ENCODE data around the gene USP48.
"Not testable (repeated sequence)": the region's sequence is repeated elsewhere in the genome, so short reads cannot be mapped to it uniquely, and the experiment has no call there.

The USP48 gene

DNA sequence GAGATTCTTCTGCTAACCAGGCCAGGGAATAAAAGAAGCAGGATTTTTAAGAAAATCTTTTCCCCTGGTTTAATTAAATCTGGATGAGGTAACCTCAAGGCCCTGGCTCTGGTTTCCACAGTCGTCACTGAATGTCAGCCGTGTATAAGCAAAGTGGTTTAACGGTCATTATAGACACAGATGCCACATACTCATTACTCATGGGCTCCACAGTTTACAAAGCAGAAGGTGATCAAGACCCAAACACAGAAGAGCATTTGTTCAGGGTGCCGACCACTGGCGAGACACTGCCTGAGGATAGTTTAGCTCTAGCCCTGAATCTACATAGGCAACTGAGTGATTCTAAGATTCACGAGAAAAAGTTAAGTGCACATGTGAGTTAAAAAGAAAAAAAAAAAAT, 86.0 kb downstream of the USP48 start:
- peaks cover 12% of the 10 kb centered on the region for H3K4me1 Mint-ChIP-seq
- H3K4me3 Mint-ChIP-seq: no peak overlapping the region
- no peak for DNase-seq
- H3K27me3 Mint-ChIP-seq: no peaks in the 10 kb centered on the region
- CTCF ChIA-PET: no interaction called here
- peaks cover 47% of the 10 kb centered on the region for H3K36me3 Mint-ChIP-seq
- H3K27ac Mint-ChIP-seq: no peak overlapping the region
- H3K9me3 Mint-ChIP-seq: no peaks in the 10 kb centered on the region

DNA sequence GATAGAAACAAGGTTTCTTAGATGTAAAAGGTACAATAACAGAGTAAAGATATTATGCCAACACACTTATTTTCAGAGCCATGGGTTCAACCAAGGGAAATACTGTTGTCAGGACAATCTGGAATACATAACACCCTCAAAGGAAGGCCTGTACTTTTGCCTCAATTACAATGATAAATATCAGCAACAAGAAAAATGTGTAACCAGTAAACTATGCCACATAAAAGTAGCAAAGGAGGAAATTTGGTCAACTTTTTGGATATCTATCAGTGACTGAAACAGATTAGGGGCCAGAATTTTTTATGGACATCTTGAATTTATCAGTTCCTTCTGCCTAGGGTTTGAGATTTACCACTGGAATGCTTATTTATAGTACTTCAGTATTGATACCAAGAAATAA, 89.2 kb downstream of the USP48 start:
- H3K36me3 Mint-ChIP-seq: peaks cover 51% of the 10 kb centered on the region

DNA sequence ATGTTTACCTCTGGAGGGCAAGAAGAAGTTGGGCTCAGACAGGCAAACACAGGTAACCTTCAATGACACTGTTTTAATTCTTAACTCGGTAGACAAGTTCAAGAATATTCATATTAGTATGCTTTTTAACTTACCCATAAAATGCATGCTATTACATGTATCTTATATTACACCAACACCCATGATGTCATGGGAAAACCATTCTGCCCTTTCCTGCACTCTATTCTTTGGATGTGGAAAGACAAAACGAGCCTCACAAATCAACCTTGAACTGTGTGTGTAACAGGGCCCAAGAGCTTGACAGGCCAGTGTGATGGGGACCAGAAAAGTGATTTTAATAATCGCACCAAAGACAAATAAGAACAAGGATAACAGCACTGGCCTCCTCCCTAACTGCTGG, 91.2 kb downstream of the USP48 start:
- no peak for DNase-seq
- H3K27me3 Mint-ChIP-seq: no peaks in the 10 kb centered on the region

More for the DNA sequence above, 89.2 kb downstream of the USP48 start:
- Mint-ChIP-seq H3K4me1 (peaks cover 5% of the 10 kb centered on the region), H3K27me3 (no peaks in the 10 kb centered on the region), H3K4me3 (no peak overlapping the region), H3K9me3 (no peaks in the 10 kb centered on the region), H3K27ac (no peak overlapping the region)
- no peak for DNase-seq
- CTCF ChIA-PET: no interaction called here

DNA sequence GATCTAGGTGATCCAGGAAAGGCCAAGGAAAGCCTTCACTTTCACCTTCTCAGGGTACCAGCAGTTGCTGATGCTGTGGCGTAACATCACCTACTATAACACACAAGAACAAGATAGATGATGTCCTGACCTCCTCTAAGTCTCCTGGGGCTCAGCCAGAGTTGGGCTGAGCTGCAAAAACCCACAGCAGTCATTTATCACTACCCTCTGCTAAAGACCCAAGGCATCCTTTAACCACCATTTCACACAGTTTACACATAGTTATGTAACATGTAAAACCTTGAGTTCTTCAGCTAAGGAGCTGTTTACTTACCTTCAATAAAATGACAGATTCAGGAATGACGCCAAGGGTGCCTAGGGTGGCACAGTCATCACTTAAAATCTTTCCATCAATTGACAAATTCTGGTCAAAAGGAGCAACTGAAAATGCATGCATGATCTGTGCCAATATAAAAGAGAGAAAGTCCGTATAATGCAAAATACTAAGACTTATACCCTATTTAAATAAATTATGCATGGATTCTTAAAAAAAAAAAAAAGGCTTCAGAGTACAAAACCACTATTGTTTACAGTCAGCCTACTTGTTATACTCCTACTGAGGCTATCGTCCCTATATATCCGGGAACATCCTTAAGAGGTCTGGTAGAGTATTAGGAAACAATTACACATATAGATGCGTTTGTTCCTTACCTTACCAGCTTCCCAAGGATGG, 93.1 kb downstream of the USP48 start:
- no peaks in the 10 kb centered on the region for H3K4me1 Mint-ChIP-seq
- CTCF ChIA-PET: interaction anchor here (0.6 kb wide), 1 partner anchor 505 kb away, joined by 3 read pairs; no protein-coding TSS in a partner anchor
- DNase-seq: no peak
- H3K27me3 Mint-ChIP-seq: no peaks in the 10 kb centered on the region
- no peak overlapping the region for H3K4me3 Mint-ChIP-seq
- no peaks in the 10 kb centered on the region for H3K9me3 Mint-ChIP-seq
- peaks cover 66% of the 10 kb centered on the region for H3K36me3 Mint-ChIP-seq
- H3K27ac Mint-ChIP-seq: no peak overlapping the region

More for the DNA sequence above, 91.2 kb downstream of the USP48 start:
- CTCF ChIA-PET: no interaction called here
- Mint-ChIP-seq H3K27ac (no peak overlapping the region), H3K9me3 (no peaks in the 10 kb centered on the region), H3K4me3 (no peak overlapping the region), H3K4me1 (no peaks in the 10 kb centered on the region), H3K36me3 (peaks cover 63% of the 10 kb centered on the region)

DNA sequence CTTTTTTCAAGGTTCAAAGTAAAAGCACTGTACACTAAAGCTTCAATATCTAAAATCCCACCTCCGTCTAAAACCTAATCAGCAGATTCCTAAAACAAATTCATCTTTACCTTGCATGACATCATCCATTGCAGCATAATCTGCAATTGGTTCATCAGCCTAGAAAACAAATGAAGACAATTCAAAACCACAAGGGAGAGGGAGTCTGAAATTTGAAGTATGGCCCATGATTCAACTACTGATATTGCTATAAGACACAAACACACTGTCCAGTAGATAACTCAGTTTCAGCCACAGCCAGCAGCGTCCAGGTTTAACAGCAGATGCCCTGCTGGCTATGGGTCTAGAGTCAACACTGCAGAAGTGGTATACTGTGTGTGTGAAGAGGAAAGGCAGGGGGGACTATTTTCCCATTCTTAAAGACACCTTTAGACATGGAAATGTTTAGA, 95.8 kb downstream of the USP48 start:
- Mint-ChIP-seq H3K9me3 (no peaks in the 10 kb centered on the region), H3K4me3 (no peak overlapping the region), H3K36me3 (peaks cover 57% of the 10 kb centered on the region), H3K27ac (peak overlapping the region; percentile 63), H3K4me1 (no peaks in the 10 kb centered on the region), H3K27me3 (no peaks in the 10 kb centered on the region)
- no peak for DNase-seq
- CTCF ChIA-PET: no interaction called here

DNA sequence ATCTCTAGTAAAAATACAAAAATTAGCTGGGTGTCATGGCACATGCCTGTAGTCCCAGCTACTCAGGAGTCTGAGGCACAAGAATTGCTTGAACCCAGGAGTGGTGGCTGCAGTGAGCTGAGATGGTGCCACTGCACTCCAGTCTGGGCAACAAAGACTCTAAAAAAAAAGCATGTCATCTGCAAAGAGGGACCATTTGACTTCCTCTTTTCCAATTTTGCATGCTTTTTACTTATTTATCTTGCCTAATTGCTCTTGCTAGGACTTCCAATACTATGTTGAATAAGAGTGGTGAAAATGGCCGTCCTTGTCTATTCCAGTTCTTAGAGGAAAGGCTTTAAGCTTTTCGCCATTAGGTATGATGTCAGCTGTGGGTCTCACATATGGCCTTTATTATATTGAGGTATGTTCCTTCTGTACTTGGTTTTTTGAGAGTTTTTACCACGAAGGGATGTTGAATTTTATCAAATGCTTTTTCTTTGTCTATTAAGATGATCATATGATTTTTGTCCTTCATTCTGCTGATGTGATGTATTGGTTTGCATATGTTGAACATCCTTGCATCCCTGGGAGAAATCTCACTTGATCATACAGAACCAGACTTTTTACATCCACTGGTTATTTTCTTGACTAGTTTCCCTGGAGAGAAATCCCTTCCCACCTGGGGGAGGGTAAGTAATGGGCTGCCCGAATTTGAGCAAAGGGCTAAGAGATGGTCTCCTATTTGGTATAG, 96.8 kb downstream of the USP48 start:
- CTCF ChIA-PET: interaction anchor here (0.7 kb wide), 1 partner anchor 52 kb away, joined by 3 read pairs; no protein-coding TSS in a partner anchor

DNA sequence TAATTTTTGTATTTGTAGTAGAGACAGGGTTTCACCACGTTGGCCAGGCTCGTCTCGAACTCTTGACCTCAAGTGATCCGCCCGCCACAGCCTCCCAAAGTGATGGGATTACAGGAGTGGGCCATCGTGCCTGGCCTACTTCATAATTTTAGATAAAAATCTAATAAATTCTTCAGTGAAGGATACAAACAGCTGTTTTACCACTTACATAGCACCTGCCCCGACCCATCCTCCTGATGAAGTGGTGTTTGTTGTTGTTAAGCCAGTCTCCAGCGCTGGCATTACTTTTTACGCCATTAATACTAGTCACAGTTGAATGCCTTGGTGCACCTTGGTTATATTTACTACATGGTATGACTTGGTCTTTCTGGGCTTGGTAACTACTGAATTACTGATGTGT, 101.5 kb downstream of the USP48 start:
- Mint-ChIP-seq H3K4me3 (no peak overlapping the region), H3K9me3 (no peaks in the 10 kb centered on the region), H3K4me1 (no peaks in the 10 kb centered on the region), H3K36me3 (peaks cover 34% of the 10 kb centered on the region), H3K27me3 (no peaks in the 10 kb centered on the region), H3K27ac (no peak overlapping the region)
- CTCF ChIA-PET: no interaction called here
- no peak for DNase-seq

More for the DNA sequence above, 96.8 kb downstream of the USP48 start:
- Mint-ChIP-seq H3K27ac (no peak overlapping the region), H3K27me3 (no peaks in the 10 kb centered on the region), H3K36me3 (peaks cover 53% of the 10 kb centered on the region), H3K9me3 (no peaks in the 10 kb centered on the region), H3K4me3 (no peak overlapping the region), H3K4me1 (no peaks in the 10 kb centered on the region)
- DNase-seq: no peak

DNA sequence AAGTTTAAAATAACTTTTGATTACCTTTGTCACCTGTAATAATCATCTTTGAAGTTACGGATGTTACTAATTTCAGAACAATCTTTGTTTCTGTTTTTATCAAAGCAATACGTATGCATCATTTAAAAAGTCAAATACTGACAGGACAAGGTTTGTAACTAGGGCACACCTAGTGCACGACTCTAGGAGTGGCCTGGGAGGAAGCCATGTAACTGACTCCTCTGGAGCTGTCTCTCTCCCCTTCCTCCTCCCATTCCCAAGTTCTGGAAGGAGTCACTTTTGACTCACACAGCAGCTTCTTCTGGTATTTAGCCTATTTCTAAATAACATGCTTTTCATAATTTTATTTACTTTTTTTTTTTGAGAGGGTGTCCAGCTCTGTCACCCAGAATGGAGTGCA, 102.0 kb downstream of the USP48 start:
- Mint-ChIP-seq H3K36me3 (peaks cover 29% of the 10 kb centered on the region), H3K4me1 (no peaks in the 10 kb centered on the region), H3K27ac (no peak overlapping the region), H3K27me3 (no peaks in the 10 kb centered on the region), H3K9me3 (no peaks in the 10 kb centered on the region), H3K4me3 (no peak overlapping the region)
- CTCF ChIA-PET: no interaction called here
- no peak for DNase-seq

DNA sequence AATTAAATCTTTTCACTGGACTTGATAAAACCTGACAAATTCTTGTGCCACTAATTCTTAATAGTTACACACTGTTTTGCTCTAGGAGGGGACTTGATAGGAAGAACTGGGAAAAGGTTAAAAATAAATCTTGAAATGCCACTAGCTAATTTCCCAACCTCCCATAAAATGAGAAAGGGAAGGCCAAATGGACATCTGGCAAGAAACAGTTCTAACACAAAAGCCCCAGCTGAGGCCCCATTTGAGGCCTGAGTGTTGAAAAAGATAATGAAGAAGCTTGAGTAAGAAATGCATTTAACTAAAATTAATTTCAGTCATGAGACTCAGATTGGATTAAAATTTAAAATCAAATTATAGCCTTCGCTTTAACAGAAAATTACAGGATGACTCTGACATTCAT, 102.6 kb downstream of the USP48 start:
- no peak overlapping the region for H3K27ac Mint-ChIP-seq
- CTCF ChIA-PET: no interaction called here

DNA sequence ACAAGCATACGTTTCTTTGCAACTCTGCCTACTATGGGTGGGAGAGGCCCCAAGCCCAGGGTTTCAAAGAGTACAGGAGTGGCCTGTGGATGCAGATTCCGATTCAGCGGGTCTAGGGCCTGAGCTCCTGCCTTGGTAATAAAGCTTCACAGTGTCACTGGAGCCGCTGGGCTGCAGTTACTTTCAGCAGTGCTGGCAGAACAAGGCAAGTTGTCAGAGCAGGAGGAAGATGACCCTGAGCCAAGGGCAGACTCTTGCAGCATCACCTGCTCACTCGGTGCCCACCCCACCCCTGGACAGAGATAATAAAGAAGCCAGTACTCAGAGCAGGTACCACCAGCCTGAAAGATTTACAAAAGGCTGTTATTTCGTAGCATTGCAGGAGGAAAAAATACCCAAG, 105.8 kb downstream of the USP48 start:
- Mint-ChIP-seq H3K36me3 (peaks cover 14% of the 10 kb centered on the region), H3K4me1 (no peaks in the 10 kb centered on the region), H3K4me3 (no peak overlapping the region), H3K27ac (no peak overlapping the region), H3K27me3 (peaks cover 6% of the 10 kb centered on the region), H3K9me3 (no peaks in the 10 kb centered on the region)
- no peak for DNase-seq
- CTCF ChIA-PET: interaction anchor here (0.8 kb wide), 1 partner anchor 407 kb away, joined by 3 read pairs; no protein-coding TSS in a partner anchor

More for the DNA sequence above, 102.6 kb downstream of the USP48 start:
- Mint-ChIP-seq H3K36me3 (peaks cover 26% of the 10 kb centered on the region), H3K9me3 (no peaks in the 10 kb centered on the region), H3K4me1 (no peaks in the 10 kb centered on the region), H3K27me3 (no peaks in the 10 kb centered on the region), H3K4me3 (no peak overlapping the region)
- no peak for DNase-seq

DNA sequence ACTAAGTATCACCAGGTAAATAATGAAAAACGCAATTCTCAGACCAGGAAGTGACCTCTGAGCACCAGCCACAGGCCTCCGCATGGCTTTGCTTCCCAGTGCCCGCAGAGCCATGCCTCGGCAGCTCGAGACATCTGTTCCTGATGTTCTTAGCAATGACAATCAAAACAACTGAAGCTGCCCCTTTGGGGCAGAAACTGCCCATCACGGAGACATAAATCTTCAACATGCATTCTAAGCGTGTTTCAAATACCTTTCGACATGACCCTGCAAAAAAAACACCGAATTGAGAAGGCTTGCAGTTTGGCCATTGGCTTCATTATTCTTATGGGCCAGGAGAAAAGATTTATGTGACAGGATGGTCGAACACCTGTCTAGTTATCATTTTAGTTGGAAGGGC, 108.0 kb downstream of the USP48 start:
- Mint-ChIP-seq H3K27ac (no peak overlapping the region), H3K4me3 (no peak overlapping the region), H3K36me3 (peaks cover 12% of the 10 kb centered on the region), H3K27me3 (peaks cover 28% of the 10 kb centered on the region), H3K9me3 (no peaks in the 10 kb centered on the region), H3K4me1 (peaks cover 3% of the 10 kb centered on the region)
- no peak for DNase-seq
- CTCF ChIA-PET: no interaction called here

DNA sequence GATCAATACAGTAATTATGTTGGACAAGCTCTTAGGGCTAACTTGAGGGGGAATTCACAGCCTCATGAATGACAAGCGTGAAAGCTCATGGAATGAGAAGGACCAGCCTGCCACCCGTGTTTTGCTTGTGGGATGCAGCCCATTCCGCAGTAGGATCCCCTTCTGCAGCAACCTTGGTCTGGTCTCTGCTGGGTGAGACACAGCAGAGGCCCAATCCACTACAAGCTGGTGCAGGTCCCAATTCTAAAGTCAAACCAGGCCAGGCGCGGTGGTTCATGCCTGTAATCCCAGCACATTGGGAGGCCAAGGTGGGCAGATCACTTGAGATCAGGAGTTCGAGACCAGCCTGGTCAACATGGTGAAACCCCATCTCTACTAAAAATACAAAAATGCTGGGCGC, 109.1 kb downstream of the USP48 start:
- H3K36me3 Mint-ChIP-seq, DNase-seq, H3K27ac Mint-ChIP-seq, CTCF ChIA-PET, H3K4me3 Mint-ChIP-seq, H3K4me1 Mint-ChIP-seq, H3K9me3 Mint-ChIP-seq: not testable (repeated sequence)
- peaks cover 39% of the 10 kb centered on the region for H3K27me3 Mint-ChIP-seq

DNA sequence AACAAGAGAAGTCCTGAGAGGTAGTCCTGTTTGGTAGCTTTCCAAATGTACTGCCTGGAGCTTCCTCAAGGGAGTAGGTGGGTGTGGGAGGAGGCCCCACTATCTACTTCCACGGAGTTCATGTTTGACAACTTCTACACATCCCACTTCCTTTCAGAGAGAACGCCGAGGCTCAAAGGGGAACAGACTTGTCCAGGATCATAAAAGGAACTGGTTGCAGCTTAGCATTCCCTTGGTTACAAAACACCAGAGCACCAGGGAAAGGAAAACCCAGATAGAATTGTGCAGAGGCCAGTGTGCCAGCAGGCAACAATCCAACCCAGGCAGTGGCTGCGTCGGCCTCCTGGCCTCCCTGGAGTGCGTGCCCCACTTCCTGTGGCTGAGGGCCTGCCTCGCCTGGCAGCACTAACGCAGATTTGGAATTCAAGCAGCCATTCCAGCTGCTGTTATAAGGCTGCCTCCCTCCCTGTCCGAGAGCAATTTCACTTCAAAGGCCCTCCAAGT, 109.6 kb downstream of the USP48 start:
- Mint-ChIP-seq H3K4me1 (peaks cover 7% of the 10 kb centered on the region), H3K4me3 (no peak overlapping the region), H3K27ac (no peak overlapping the region), H3K36me3 (peaks cover 2% of the 10 kb centered on the region), H3K27me3 (peaks cover 44% of the 10 kb centered on the region), H3K9me3 (no peaks in the 10 kb centered on the region)
- CTCF ChIA-PET: no interaction called here
- no peak for DNase-seq

DNA sequence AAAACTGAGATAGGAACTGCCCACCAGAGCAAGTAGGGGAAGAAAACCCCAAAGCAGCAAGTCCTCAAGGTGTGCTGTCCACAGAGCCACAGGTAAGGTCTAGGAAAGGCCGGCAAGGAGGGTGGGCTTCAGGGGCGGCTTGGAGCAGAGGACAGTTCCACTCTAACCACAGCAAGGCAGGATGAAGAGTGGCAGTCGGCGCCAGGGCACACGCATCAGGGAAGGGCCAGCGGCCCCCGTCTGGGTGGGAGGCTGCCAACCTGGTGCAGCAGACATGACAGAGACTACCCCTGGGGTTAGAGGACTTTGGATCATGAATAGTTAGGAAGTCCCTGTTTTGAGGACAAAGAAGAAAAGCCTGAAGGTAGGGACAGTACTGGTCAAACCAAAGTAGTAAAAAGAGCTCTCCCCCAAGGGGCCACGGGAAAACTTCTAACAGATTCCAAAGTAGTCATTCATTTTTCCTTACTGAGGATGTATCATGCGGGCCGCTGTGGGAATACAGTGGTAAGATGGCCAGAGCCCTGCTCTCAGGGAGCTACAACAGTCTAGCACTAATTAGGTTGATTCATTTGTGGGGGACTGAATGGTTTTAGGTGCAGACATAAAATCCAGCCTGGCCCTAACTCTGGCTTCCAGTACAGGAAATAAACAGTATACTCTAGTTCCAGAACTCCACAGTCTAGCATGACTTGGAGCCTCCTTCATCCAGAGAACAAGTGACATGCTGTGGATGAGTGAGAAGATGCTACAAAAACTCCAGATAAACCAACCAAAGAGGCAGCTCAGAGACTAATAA, 110.3 kb downstream of the USP48 start:
- peaks cover 51% of the 10 kb centered on the region for H3K27me3 Mint-ChIP-seq
- CTCF ChIA-PET: no interaction called here
- no peaks in the 10 kb centered on the region for H3K9me3 Mint-ChIP-seq
- DNase-seq: no peak
- no peak overlapping the region for H3K27ac Mint-ChIP-seq
- no peaks in the 10 kb centered on the region for H3K36me3 Mint-ChIP-seq
- H3K4me1 Mint-ChIP-seq: peaks cover 7% of the 10 kb centered on the region
- H3K4me3 Mint-ChIP-seq: no peak overlapping the region
